ENCODE measurements around the gene SBK3.

DNA sequence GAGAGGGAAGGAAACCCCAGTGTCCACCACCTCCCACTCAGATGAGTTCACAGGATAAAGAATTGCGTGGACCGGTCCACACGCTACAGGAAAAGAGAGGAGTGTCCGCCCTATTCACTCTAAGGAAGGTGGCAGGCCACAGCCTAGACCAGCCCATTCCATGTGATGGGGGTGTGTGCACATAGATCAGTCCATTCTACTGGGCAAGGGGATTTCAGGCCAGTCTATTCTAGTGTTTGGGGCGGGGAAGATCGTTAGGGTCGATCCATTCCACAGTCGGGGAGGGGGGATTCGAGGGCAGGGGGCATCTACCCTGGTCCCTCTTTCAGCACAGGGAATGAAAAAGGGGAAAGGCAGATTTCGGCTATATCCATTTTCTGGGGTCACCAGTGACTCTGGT, 46.2 kb upstream of the SBK3 start:
- TF ChIP-seq POLR2A (IDR thresholded peaks at IDR 0.05): no peak
- TF ChIP-seq POLR2AphosphoS5 (IDR thresholded peaks at IDR 0.05): no peak
- no peak for TF ChIP-seq EP300 (IDR thresholded peaks at IDR 0.05)

Data from upper lobe of left lung (tissue), 4 donors.